ENCODE results near the gene RIT2.

The RIT2 gene

GRCh38 chr18:43031169-43031568 lies 84.3 kb downstream of the RIT2 start:
- DNase-seq (ENCODE audit: low read depth) = no peak
- no peak for TF ChIP-seq CTCF (IDR thresholded peaks at IDR 0.05; ENCODE audit: low read length, missing control alignments)
- H3K4me3 ChIP-seq (replicated peaks; ENCODE audit: low read depth, low read length) = no peak overlapping the region

- DNase-seq (ENCODE audit: low read depth) = no peak
- no peak overlapping the region for H3K4me3 ChIP-seq (replicated peaks; ENCODE audit: low read depth, low read length)
- no peak for TF ChIP-seq CTCF (IDR thresholded peaks at IDR 0.05; ENCODE audit: low read length, missing control alignments)
Observed at GRCh38 chr18:43029414-43029813, 86.1 kb downstream of the RIT2 start.

- peak; percentile 31 for DNase-seq (ENCODE audit: low read depth)
- no peak for TF ChIP-seq CTCF (IDR thresholded peaks at IDR 0.05; ENCODE audit: low read length, missing control alignments)
- no peak overlapping the region for H3K4me3 ChIP-seq (replicated peaks; ENCODE audit: low read depth, low read length)
Observed at GRCh38 chr18:43022874-43023273, 92.6 kb downstream of the RIT2 start.

GRCh38 chr18:43017622-43018021 lies 97.9 kb downstream of the RIT2 start:
- no peak for TF ChIP-seq CTCF (IDR thresholded peaks at IDR 0.05; ENCODE audit: low read length, missing control alignments)
- no peak for DNase-seq (ENCODE audit: low read depth)
- H3K4me3 ChIP-seq (replicated peaks; ENCODE audit: low read depth, low read length) = no peak overlapping the region

GRCh38 chr18:43013486-43013885 lies 102.0 kb downstream of the RIT2 start:
- no peak for TF ChIP-seq CTCF (IDR thresholded peaks at IDR 0.05; ENCODE audit: low read length, missing control alignments)
- DNase-seq (ENCODE audit: low read depth) = peak; percentile 53
- H3K4me3 ChIP-seq (replicated peaks; ENCODE audit: low read depth, low read length) = no peak overlapping the region

- H3K4me3 ChIP-seq (replicated peaks; ENCODE audit: low read depth, low read length) = no peak overlapping the region
- TF ChIP-seq CTCF (IDR thresholded peaks at IDR 0.05; ENCODE audit: low read length, missing control alignments) = no peak
- peak; percentile 29 for DNase-seq (ENCODE audit: low read depth)
Observed at GRCh38 chr18:43012951-43013350, 102.5 kb downstream of the RIT2 start.

GRCh38 chr18:43010611-43011010 lies 104.9 kb downstream of the RIT2 start:
- TF ChIP-seq CTCF (IDR thresholded peaks at IDR 0.05; ENCODE audit: low read length, missing control alignments) = no peak
- DNase-seq (ENCODE audit: low read depth) = peak; percentile 11

More at GRCh38 chr18:43010611-43011010, 104.9 kb downstream of the RIT2 start:
- no peak overlapping the region for H3K4me3 ChIP-seq (replicated peaks; ENCODE audit: low read depth, low read length)

All from fibroblast of pulmonary artery (primary cell).